ENCODE results near the gene PLEKHA4.
A peak's percentile ranks its signal among the peaks of the same experiment; 100 is the strongest.
"Not testable (repeated sequence)": the region's sequence is repeated elsewhere in the genome, so short reads cannot be mapped to it uniquely, and the experiment has no call there.

Gene PLEKHA4

GRCh38 chr19:48868114-48868886, at the start of gene PLEKHA4:
TSS of gene PLEKHA4 (minus strand) at chr19:48868617. CDS start at chr19:48867620, 997 bp downstream.
- peak; percentile 49 for DNase-seq

- DNase-seq: no peak
Observed at GRCh38 chr19:48918071-48918470, 49.7 kb upstream of the PLEKHA4 start.

- no peak for DNase-seq
Observed at GRCh38 chr19:48915757-48916156, 47.3 kb upstream of the PLEKHA4 start.

GRCh38 chr19:48914181-48914580, 45.8 kb upstream of the PLEKHA4 start:
- no peak for DNase-seq

GRCh38 chr19:48913114-48913889, 44.9 kb upstream of the PLEKHA4 start:
- DNase-seq: no peak

- DNase-seq: no peak
Observed at GRCh38 chr19:48910803-48911202, 42.4 kb upstream of the PLEKHA4 start.

GRCh38 chr19:48909424-48910077, 41.1 kb upstream of the PLEKHA4 start:
- DNase-seq: not testable (repeated sequence)

- no peak for DNase-seq
Observed at GRCh38 chr19:48907671-48908070, 39.3 kb upstream of the PLEKHA4 start.

GRCh38 chr19:48906324-48906723, 37.9 kb upstream of the PLEKHA4 start:
- no peak for DNase-seq

- DNase-seq: no peak
Observed at GRCh38 chr19:48905664-48906063, 37.2 kb upstream of the PLEKHA4 start.

- not testable (repeated sequence) for DNase-seq
Observed at GRCh38 chr19:48903788-48904187, 35.4 kb upstream of the PLEKHA4 start.

- not testable (repeated sequence) for DNase-seq
Observed at GRCh38 chr19:48902291-48902690, 33.9 kb upstream of the PLEKHA4 start.

- no peak for DNase-seq
Observed at GRCh38 chr19:48900477-48901406, 32.3 kb upstream of the PLEKHA4 start.

- DNase-seq: peak; percentile 99
Observed at GRCh38 chr19:48899781-48900476, 31.5 kb upstream of the PLEKHA4 start, which contains the start of gene NUCB1. TSS of gene NUCB1 (plus strand) at chr19:48900312. CDS start at chr19:48900797, 485 bp downstream.

- not testable (repeated sequence) for DNase-seq
Observed at GRCh38 chr19:48899386-48899749, 31.0 kb upstream of the PLEKHA4 start.

- DNase-seq: no peak
Observed at GRCh38 chr19:48897181-48897580, 28.8 kb upstream of the PLEKHA4 start.

GRCh38 chr19:48896191-48896720, 27.8 kb upstream of the PLEKHA4 start:
- DNase-seq: peak; percentile 62

GRCh38 chr19:48895226-48895625, 26.8 kb upstream of the PLEKHA4 start:
- no peak for DNase-seq

GRCh38 chr19:48890551-48890950, 22.1 kb upstream of the PLEKHA4 start:
- no peak for DNase-seq

- not testable (repeated sequence) for DNase-seq
Observed at GRCh38 chr19:48889496-48889895, 21.1 kb upstream of the PLEKHA4 start.

GRCh38 chr19:48887861-48888612, 19.6 kb upstream of the PLEKHA4 start:
- no peak for DNase-seq
